Measurements from ENCODE around the gene USP6NL.

Gene USP6NL

GRCh38 chr10:11646450-11646849 is 35.0 kb upstream of the USP6NL start:
- peaks cover 0 to 4% (median 0%) of the 10 kb centered on the region in 4 experiments for H3K4me1 ChIP-seq (ENCODE audit: control extremely low read depth in 1 of 4, control insufficient read depth in 4 of 4, insufficient read depth in 4 of 4, low read length in 3 of 4)
- no peaks in the 10 kb centered on the region for H3K36me3 ChIP-seq (ENCODE audit: control insufficient read depth in 4 of 4, insufficient read depth in 4 of 4, low read length in 3 of 4)
- ChIA-PET CTCF (interaction anchor here (1.1 kb wide), 1 partner anchor 11 kb away, joined by 3 read pairs; no protein-coding TSS in a partner anchor), POLR2A (no interaction called here)
- H3K4me3 ChIP-seq (ENCODE audit: control insufficient read depth in 1 of 7, extremely low read depth in 1 of 7, insufficient read depth in 4 of 7, low read depth in 2 of 7, low read length in 6 of 7) = no peak overlapping the region
- H3K27ac ChIP-seq (ENCODE audit: insufficient read depth in 1 of 2, low read depth in 1 of 2, low read length in 2 of 2, poor library complexity in 1 of 2, severe bottlenecking in 2 of 2) = no peak overlapping the region
- WGBS (ENCODE audit: insufficient coverage) = 90% methylated on average over 4 of the region's 9 CpGs
- DNase-seq = no peak
- no peaks in the 10 kb centered on the region for H3K27me3 ChIP-seq (replicated peaks in 2 of 5; ENCODE audit: control insufficient read depth in 4 of 5, insufficient read depth in 5 of 5, low read length in 4 of 5)
- no peaks in the 10 kb centered on the region for H3K9me3 ChIP-seq (ENCODE audit: control extremely low read depth in 1 of 5, control insufficient read depth in 4 of 5, insufficient read depth in 2 of 5, low read depth in 1 of 5, low read length in 4 of 5)

GRCh38 chr10:11643039-11643438 is 31.6 kb upstream of the USP6NL start:
- no peaks in the 10 kb centered on the region for H3K9me3 ChIP-seq (ENCODE audit: control extremely low read depth in 1 of 5, control insufficient read depth in 4 of 5, insufficient read depth in 2 of 5, low read depth in 1 of 5, low read length in 4 of 5)
- H3K27ac ChIP-seq (ENCODE audit: insufficient read depth in 1 of 2, low read depth in 1 of 2, low read length in 2 of 2, poor library complexity in 1 of 2, severe bottlenecking in 2 of 2) = no peak overlapping the region
- H3K4me3 ChIP-seq (ENCODE audit: control insufficient read depth in 1 of 7, extremely low read depth in 1 of 7, insufficient read depth in 4 of 7, low read depth in 2 of 7, low read length in 6 of 7) = no peak overlapping the region
- POLR2A ChIA-PET = no interaction called here
- CTCF ChIA-PET = interaction anchor here (1.2 to 1.5 kb wide), 2 partner anchors 9 to 23 kb away, joined by 3 to 4 read pairs; no protein-coding TSS in a partner anchor
- no peaks in the 10 kb centered on the region for H3K36me3 ChIP-seq (ENCODE audit: control insufficient read depth in 4 of 4, insufficient read depth in 4 of 4, low read length in 3 of 4)
- no peaks in the 10 kb centered on the region for H3K27me3 ChIP-seq (replicated peaks in 2 of 5; ENCODE audit: control insufficient read depth in 4 of 5, insufficient read depth in 5 of 5, low read length in 4 of 5)
- 100% methylated on average over 5 of the region's 6 CpGs for WGBS (ENCODE audit: insufficient coverage)
- no peak for DNase-seq
- peaks cover 0 to 4% (median 0%) of the 10 kb centered on the region in 4 experiments for H3K4me1 ChIP-seq (ENCODE audit: control extremely low read depth in 1 of 4, control insufficient read depth in 4 of 4, insufficient read depth in 4 of 4, low read length in 3 of 4)

GRCh38 chr10:11642566-11642965 is 31.1 kb upstream of the USP6NL start:
- ChIA-PET CTCF (interaction anchor here (1.2 to 1.5 kb wide), 2 partner anchors 10 to 24 kb away, joined by 3 to 4 read pairs; no protein-coding TSS in a partner anchor), POLR2A (no interaction called here)
- Histone ChIP-seq H3K4me1 (ENCODE audit: control extremely low read depth in 1 of 4, control insufficient read depth in 4 of 4, insufficient read depth in 4 of 4, low read length in 3 of 4) (peaks cover 0 to under 1% (median 0%) of the 10 kb centered on the region in 4 experiments), H3K9me3 (ENCODE audit: control extremely low read depth in 1 of 5, control insufficient read depth in 4 of 5, insufficient read depth in 2 of 5, low read depth in 1 of 5, low read length in 4 of 5) (no peaks in the 10 kb centered on the region), H3K27me3 (replicated peaks in 2 of 5; ENCODE audit: control insufficient read depth in 4 of 5, insufficient read depth in 5 of 5, low read length in 4 of 5) (no peaks in the 10 kb centered on the region), H3K36me3 (ENCODE audit: control insufficient read depth in 4 of 4, insufficient read depth in 4 of 4, low read length in 3 of 4) (no peaks in the 10 kb centered on the region), H3K27ac (ENCODE audit: insufficient read depth in 1 of 2, low read depth in 1 of 2, low read length in 2 of 2, poor library complexity in 1 of 2, severe bottlenecking in 2 of 2) (no peak overlapping the region), H3K4me3 (ENCODE audit: control insufficient read depth in 1 of 7, extremely low read depth in 1 of 7, insufficient read depth in 4 of 7, low read depth in 2 of 7, low read length in 6 of 7) (no peak overlapping the region)
- WGBS (ENCODE audit: insufficient coverage) = 98% methylated on average over 8 of the region's 8 CpGs
- no peak for DNase-seq

- POLR2A ChIA-PET = interaction anchor here (0.6 kb wide), 1 partner anchor 115 kb away, joined by 3 read pairs; no protein-coding TSS in a partner anchor
- Histone ChIP-seq H3K27me3 (replicated peaks in 2 of 5; ENCODE audit: control insufficient read depth in 4 of 5, insufficient read depth in 5 of 5, low read length in 4 of 5) (no peaks in the 10 kb centered on the region), H3K4me1 (ENCODE audit: control extremely low read depth in 1 of 4, control insufficient read depth in 4 of 4, insufficient read depth in 4 of 4, low read length in 3 of 4) (peaks cover 0 to 11% (median 6%) of the 10 kb centered on the region in 4 experiments), H3K9me3 (ENCODE audit: control extremely low read depth in 1 of 5, control insufficient read depth in 4 of 5, insufficient read depth in 2 of 5, low read depth in 1 of 5, low read length in 4 of 5) (no peaks in the 10 kb centered on the region), H3K27ac (ENCODE audit: insufficient read depth in 1 of 2, low read depth in 1 of 2, low read length in 2 of 2, poor library complexity in 1 of 2, severe bottlenecking in 2 of 2) (no peak overlapping the region), H3K36me3 (ENCODE audit: control insufficient read depth in 4 of 4, insufficient read depth in 4 of 4, low read length in 3 of 4) (no peaks in the 10 kb centered on the region), H3K4me3 (ENCODE audit: control insufficient read depth in 1 of 7, extremely low read depth in 1 of 7, insufficient read depth in 4 of 7, low read depth in 2 of 7, low read length in 6 of 7) (no peak overlapping the region)
- WGBS (ENCODE audit: insufficient coverage) = 98% methylated on average over 14 of the region's 14 CpGs
- CTCF ChIA-PET = interaction anchor here (1.0 to 1.6 kb wide), 2 partner anchors 27 to 33 kb away, joined by 3 to 4 read pairs; no protein-coding TSS in a partner anchor
- DNase-seq = no peak
Measured at GRCh38 chr10:11639849-11640764, 28.7 kb upstream of the USP6NL start.

- WGBS (ENCODE audit: insufficient coverage) = 100% methylated on average over 2 of the region's 3 CpGs
- no peaks in the 10 kb centered on the region for H3K27me3 ChIP-seq (replicated peaks in 2 of 5; ENCODE audit: control insufficient read depth in 4 of 5, insufficient read depth in 5 of 5, low read length in 4 of 5)
- DNase-seq = no peak
- no peaks in the 10 kb centered on the region for H3K9me3 ChIP-seq (ENCODE audit: control extremely low read depth in 1 of 5, control insufficient read depth in 4 of 5, insufficient read depth in 2 of 5, low read depth in 1 of 5, low read length in 4 of 5)
- peaks cover 0 to 11% (median 6%) of the 10 kb centered on the region in 4 experiments for H3K4me1 ChIP-seq (ENCODE audit: control extremely low read depth in 1 of 4, control insufficient read depth in 4 of 4, insufficient read depth in 4 of 4, low read length in 3 of 4)
- H3K27ac ChIP-seq (ENCODE audit: insufficient read depth in 1 of 2, low read depth in 1 of 2, low read length in 2 of 2, poor library complexity in 1 of 2, severe bottlenecking in 2 of 2) = no peak overlapping the region
- ChIA-PET CTCF (interaction anchor here (1.2 to 1.6 kb wide), 2 partner anchors 11 to 27 kb away, joined by 4 to 6 read pairs; no protein-coding TSS in a partner anchor), POLR2A (no interaction called here)
- no peak overlapping the region for H3K4me3 ChIP-seq (ENCODE audit: control insufficient read depth in 1 of 7, extremely low read depth in 1 of 7, insufficient read depth in 4 of 7, low read depth in 2 of 7, low read length in 6 of 7)
- no peaks in the 10 kb centered on the region for H3K36me3 ChIP-seq (ENCODE audit: control insufficient read depth in 4 of 4, insufficient read depth in 4 of 4, low read length in 3 of 4)
Measured at GRCh38 chr10:11639362-11639761, 27.9 kb upstream of the USP6NL start.

GRCh38 chr10:11638055-11638698 is 26.7 kb upstream of the USP6NL start:
- WGBS (ENCODE audit: insufficient coverage) = 95% methylated on average over 4 of the region's 6 CpGs
- H3K27me3 ChIP-seq (replicated peaks in 2 of 5; ENCODE audit: control insufficient read depth in 4 of 5, insufficient read depth in 5 of 5, low read length in 4 of 5) = no peaks in the 10 kb centered on the region
- POLR2A ChIA-PET = no interaction called here
- no peak for DNase-seq
- H3K27ac ChIP-seq (ENCODE audit: insufficient read depth in 1 of 2, low read depth in 1 of 2, low read length in 2 of 2, poor library complexity in 1 of 2, severe bottlenecking in 2 of 2) = no peak overlapping the region
- H3K4me1 ChIP-seq (ENCODE audit: control extremely low read depth in 1 of 4, control insufficient read depth in 4 of 4, insufficient read depth in 4 of 4, low read length in 3 of 4) = peaks cover 0 to 11% (median 6%) of the 10 kb centered on the region in 4 experiments
- H3K9me3 ChIP-seq (ENCODE audit: control extremely low read depth in 1 of 5, control insufficient read depth in 4 of 5, insufficient read depth in 2 of 5, low read depth in 1 of 5, low read length in 4 of 5) = no peaks in the 10 kb centered on the region
- no peak overlapping the region for H3K4me3 ChIP-seq (ENCODE audit: control insufficient read depth in 1 of 7, extremely low read depth in 1 of 7, insufficient read depth in 4 of 7, low read depth in 2 of 7, low read length in 6 of 7)
- no peaks in the 10 kb centered on the region for H3K36me3 ChIP-seq (ENCODE audit: control insufficient read depth in 4 of 4, insufficient read depth in 4 of 4, low read length in 3 of 4)
- CTCF ChIA-PET = interaction anchor here (1.2 kb wide), 1 partner anchor 10 kb away, joined by 6 read pairs; no protein-coding TSS in a partner anchor
